Thyroid gland (tissue), 4 donors: ENCODE results near the gene MAGEB6B.

Source experiments
- CTCF ChIP-seq, 6 experiments: fragments of 200-600 bp in 3 of 6; fragments of 450-650 bp in 3 of 6; sonication (generic) in 3 of 6; IDR thresholded peaks; one replicate each; pipeline ENCODE4 v1.5.1; 2016 to 2019; ENCODE audit warnings: antibody characterized with exemption in 6 of 6, mild to moderate bottlenecking in 2 of 6, inconsistent platforms in 1 of 6, moderate library complexity in 1 of 6
- POLR2A ChIP-seq, 2 donors: fragments of 450-650 bp; IDR thresholded peaks; one replicate each; pipeline ENCODE4 v1.6.1; 2017; ENCODE audit warnings: antibody characterized with exemption in 2 of 2, mild to moderate bottlenecking in 2 of 2, moderate library complexity in 1 of 2

DNA sequence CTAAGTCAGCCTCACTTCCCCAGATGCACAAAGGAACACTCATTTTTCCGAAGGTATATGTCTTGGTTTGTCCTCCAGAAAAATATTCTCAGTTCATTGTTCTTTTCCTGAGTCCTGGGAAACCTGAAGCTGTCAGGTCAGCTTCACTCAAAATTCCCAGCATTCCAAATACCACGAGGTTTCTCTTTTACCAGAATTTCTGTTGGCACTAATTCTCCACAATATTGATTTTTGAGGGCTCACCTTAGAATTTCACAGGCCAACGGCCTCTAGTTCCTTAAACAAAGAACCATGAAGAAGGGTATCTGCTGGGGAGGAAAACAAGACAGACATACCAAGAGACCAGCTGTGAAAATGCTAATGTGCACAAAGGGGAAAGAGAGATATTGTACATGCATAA, 47.6 kb downstream of the MAGEB6B start:
- no peak for TF ChIP-seq CTCF (IDR thresholded peaks at IDR 0.05)
- no peak for TF ChIP-seq POLR2A (IDR thresholded peaks at IDR 0.05)
